DMS 273 treated with DMSO at 0.1 percent for 48 hours (cell line): ENCODE measurements around the gene NPHP3.

Source experiments
- DNase-seq: peaks from one replicate; lab custom pipeline; 2025; lab: John Stamatoyannopoulos, UW

NPHP3 gene

DNA sequence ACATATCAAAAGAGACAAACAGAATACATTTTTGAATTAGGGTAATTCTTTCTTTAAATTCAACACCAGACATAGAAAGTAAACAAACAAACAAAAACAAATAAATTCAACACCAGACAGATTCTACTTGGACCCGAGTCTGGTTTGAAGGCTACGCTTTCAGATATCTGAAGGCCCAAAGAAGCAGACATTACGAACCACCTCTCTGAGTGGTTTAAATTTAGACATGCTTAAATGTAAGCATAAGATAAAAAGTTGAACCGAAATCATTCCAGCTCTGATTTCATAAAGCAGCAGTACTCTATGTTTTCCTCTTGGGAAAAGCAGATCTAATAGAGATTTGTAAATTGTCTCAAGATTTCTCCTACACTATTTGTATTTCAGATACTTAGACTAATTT is 32.2 kb downstream of the NPHP3 start:
- DNase-seq: no peak

- DNase-seq: no peak
Measured at GRCh38 chr3:132682201-132682600, 40.0 kb downstream of the NPHP3 start.

DNA sequence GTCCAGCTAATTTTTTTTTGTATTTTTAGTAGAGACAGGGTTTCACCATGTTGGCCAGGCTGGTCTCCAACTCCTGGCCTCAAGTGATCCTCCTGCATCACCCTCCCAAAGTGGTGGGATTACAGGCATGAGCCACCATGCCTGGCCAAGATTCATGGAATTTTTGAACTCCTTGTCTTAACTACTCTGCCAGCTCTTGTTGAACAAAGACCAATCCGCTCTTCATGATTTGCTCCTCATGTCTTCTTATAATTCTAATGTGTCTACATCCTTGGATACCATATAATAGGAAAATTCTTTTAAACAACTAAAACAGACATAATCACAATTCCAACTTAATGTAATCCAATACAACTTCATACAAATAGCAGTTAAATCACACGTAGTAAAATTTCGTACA is 40.8 kb downstream of the NPHP3 start:
- no peak for DNase-seq

DNA sequence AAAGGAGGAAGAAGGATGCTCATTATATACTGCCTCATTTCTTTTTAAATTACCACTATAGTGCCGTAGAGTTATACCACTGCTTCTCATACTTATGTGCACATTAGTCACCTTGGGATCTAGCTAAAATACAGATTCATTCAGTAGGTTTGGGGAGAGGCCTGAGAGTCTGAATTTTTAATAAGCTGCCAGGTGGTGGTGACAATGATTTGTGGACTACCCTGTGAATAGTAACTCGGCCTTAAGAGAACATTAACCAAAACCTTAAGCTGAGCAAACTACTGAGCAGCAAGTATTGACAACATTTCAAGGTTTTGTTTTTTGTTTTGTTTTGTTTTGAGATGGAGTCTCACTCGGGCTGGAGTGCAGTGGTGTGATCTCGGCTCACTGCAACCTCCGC is 42.3 kb downstream of the NPHP3 start:
- DNase-seq: no peak

- no peak for DNase-seq
Measured at GRCh38 chr3:132675408-132675807, 46.8 kb downstream of the NPHP3 start.

GRCh38 chr3:132669256-132669777 is 52.9 kb downstream of the NPHP3 start:
- no peak for DNase-seq

- no peak for DNase-seq
Measured at GRCh38 chr3:132665230-132665745, 56.9 kb downstream of the NPHP3 start.

- no peak for DNase-seq
Measured at GRCh38 chr3:132662212-132662611, 60.0 kb downstream of the NPHP3 start.

- no peak for DNase-seq
Measured at GRCh38 chr3:132661101-132661500, 61.1 kb downstream of the NPHP3 start.

DNA sequence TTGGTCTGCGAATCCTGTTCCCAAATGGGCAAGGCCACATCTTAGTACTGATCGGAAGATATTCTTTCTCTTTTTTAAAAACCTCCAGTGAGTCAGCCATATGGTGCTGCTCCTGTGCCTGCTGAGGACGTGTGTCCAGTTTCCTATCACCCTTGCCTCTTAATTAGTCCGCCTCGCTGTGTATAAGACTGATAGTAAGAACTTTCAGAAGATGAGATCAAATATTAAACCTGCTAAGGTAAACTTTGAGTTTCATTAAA is 61.5 kb downstream of the NPHP3 start:
- DNase-seq: peak; percentile 51

- peak; percentile 60 for DNase-seq
Measured at GRCh38 chr3:132660052-132660810, 62.0 kb downstream of the NPHP3 start, which contains the start of gene UBA5. Gene UBA5, plus strand, starts transcription at chr3:132660329. Its CDS starts 209 bp downstream, at chr3:132660538.

DNA sequence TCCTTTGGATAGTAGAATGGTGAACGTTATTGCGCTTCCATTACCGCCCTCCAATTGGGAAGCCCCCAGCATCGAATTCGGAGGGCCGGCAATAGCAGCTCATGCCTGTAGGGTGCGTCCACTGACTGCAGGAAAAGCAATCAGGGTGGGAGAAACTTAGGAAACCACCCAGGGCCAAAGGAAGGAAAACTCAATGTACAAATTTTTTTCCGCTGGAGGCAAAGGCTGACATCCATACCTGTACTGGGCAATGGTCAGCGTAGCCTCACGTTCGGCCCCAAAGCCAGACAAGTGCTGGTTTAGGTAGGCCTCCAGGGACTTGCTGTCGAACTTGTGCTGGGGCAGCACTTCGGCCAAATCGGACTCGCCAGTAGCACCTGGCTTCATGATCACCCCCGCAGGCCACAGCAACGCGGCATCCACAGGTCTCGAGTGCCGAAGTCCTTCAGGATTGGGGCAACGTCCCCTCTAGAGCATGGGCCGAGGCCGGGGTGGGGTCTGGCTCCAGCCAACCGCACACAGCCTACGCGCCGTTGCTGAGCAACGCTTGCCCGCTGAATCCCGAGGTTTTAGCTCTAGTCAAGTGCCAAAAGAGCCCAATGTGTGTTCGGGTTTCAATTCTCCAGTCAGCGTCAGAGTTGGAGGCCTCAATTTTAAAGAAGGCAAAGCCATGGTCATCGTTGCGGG is 62.7 kb downstream of the NPHP3 start, which contains the start of gene ACAD11:
Gene ACAD11 (minus strand): TSS at position 445 of the 687 bp plus-strand sequence. CDS start 58 bp downstream, at position 387.
- peak; percentile 90 for DNase-seq

GRCh38 chr3:132659000-132659364 is 63.2 kb downstream of the NPHP3 start:
- DNase-seq: peak; percentile 90

GRCh38 chr3:132657869-132658747 is 64.1 kb downstream of the NPHP3 start:
- no peak for DNase-seq

DNA sequence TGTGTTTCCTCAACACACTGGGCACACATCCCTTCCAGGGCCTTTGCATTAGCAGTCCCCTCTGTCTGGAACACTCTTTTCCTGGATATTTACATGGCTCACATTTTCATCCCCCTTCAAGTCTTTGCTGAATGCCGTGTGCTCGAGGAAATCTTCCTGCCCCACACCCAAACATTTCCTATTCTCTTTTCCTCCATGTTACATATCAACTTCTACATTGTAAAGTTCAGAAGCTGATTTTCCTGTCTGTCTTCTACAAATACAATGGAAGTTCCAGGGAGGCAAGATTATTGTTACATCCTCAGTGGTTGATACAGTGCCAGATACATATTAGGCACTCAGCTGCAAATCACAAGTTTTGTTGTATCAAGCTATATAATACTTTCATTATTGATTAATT is 66.7 kb downstream of the NPHP3 start:
- no peak for DNase-seq

DNA sequence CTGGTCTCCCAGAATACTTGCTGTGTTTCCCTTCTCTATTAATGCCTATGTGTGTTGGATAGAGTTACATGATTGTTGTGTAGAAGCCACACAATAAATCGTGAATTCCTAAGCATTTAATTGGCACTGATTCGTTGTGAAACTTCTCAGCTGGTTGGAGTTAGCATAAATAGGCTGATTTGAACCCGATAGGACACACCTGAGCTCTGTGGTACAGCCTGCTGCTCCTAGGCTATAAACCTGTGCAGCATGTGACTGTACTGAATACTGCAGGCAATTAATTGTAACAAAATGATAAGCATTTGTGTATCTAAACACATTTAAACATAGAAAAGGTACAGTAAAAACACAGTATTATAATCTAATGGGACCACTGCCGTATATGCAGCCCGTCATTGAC is 67.5 kb downstream of the NPHP3 start:
- no peak for DNase-seq

GRCh38 chr3:132654190-132654589 is 68.0 kb downstream of the NPHP3 start:
- no peak for DNase-seq

GRCh38 chr3:132652640-132653270 is 69.5 kb downstream of the NPHP3 start:
- DNase-seq: no peak

- no peak for DNase-seq
Measured at GRCh38 chr3:132650153-132650552, 72.1 kb downstream of the NPHP3 start.

GRCh38 chr3:132645058-132645457 is 77.2 kb downstream of the NPHP3 start:
- no peak for DNase-seq

DNA sequence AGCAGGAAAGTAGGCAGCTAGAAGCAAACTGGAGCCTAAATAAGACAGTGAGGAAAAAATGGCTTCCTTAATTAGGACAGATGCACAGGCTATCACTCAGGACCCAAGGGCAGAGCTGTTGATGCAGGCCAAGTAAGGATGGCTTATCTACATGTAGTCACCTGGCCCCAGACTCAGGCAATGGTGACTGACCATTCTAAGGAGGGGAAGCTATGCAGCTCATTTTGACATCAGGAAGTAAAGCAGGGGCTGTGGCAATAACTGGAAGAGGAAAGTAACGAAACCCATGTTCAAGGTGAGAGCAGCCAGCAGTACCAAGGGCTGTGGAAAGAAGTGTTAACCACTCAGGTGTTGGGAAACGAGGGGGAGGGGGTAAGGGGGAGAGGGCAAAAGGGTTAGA is 78.8 kb downstream of the NPHP3 start:
- DNase-seq: no peak

DNA sequence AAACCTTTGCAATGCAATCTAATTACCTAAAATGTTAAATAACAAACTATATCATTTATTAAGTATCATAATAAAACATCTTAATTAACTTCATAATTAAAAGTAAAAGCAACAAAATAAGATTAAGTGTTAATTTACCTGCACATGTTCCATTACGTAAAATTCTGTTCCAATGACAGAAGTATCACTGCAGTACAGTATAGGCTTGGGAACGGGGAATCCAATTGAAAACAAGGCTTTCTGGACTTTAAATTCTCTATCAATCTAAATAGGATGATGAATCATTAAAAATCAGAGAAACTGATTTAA is 79.7 kb downstream of the NPHP3 start:
- DNase-seq: no peak
